Aorta (tissue), 5 donors: ENCODE results near the gene RNF138. TPM values are rescaled to one million over a fixed set of nuclear protein-coding genes. Genes with fewer than 3 reads are reported as not detected.
"Not testable (repeated sequence)": the region's sequence is repeated elsewhere in the genome, so short reads cannot be mapped to it uniquely, and the experiment has no call there.

Experiments
- ATAC-seq: fragments of 200-7000 bp; cut with Tn5 transposase; one replicate; pipeline ENCODE4 v1.9.1; 2022; ENCODE audit warnings: moderate library complexity; ENCODE audit not compliant: low FRiP score
- DNase-seq, 2 donors: peaks; one replicate each; pipeline ENCODE4 v3.0.0-alpha.2; 2020
- H3K27ac ChIP-seq, 2 donors: one replicate each; pipeline ENCODE4 v1.5.1; 2013; ENCODE audit warnings: low read length in 2 of 2, mild to moderate bottlenecking in 2 of 2, moderate library complexity in 2 of 2, control low read depth in 1 of 2, inconsistent platforms in 1 of 2, low read depth in 1 of 2
- H3K27me3 ChIP-seq, 2 donors: one replicate each; pipeline ENCODE4 v1.6.1; 2013; ENCODE audit warnings: control low read depth in 1 of 2, low read length in 1 of 2, mild to moderate bottlenecking in 1 of 2, moderate library complexity in 1 of 2; ENCODE audit not compliant: insufficient read depth in 2 of 2, control insufficient read depth in 1 of 2
- H3K36me3 ChIP-seq, 2 donors: one replicate each; pipeline ENCODE4 v1.6.1; 2013; ENCODE audit warnings: control low read depth in 1 of 2, low read length in 1 of 2, mild to moderate bottlenecking in 1 of 2; ENCODE audit not compliant: insufficient read depth in 2 of 2, control insufficient read depth in 1 of 2
- H3K4me1 ChIP-seq, 2 donors: one replicate each; pipeline ENCODE4 v1.6.1; 2013; ENCODE audit warnings: low read length in 2 of 2, control low read depth in 1 of 2, mild to moderate bottlenecking in 1 of 2, moderate library complexity in 1 of 2; ENCODE audit not compliant: insufficient read depth in 2 of 2, control insufficient read depth in 1 of 2
- H3K4me3 ChIP-seq, 2 donors: one replicate each; pipeline ENCODE4 v1.5.1; 2013; ENCODE audit warnings: low read length in 2 of 2, control low read depth in 1 of 2, mild to moderate bottlenecking in 1 of 2
- H3K9me3 ChIP-seq: one replicate; pipeline ENCODE4 v1.6.1; 2013; ENCODE audit warnings: mild to moderate bottlenecking, low read length; ENCODE audit not compliant: control insufficient read depth
- WGBS, 2 donors: extraction: QIAGEN DNeasy Blood & Tissue Kit; methylation state at CpG; one replicate each; pipeline ENCODE4 v1.1.7; 2013; 5-methylcytosine and 5-hydroxymethylcytosine counted together
- intact Hi-C, 2 donors: fragments of 100-400 bp; cut with DNase I; formaldehyde crosslinking; loops; one replicate each; pipeline versions ENCODE4 v1.14.2 to v1.15.0; 2022
- polyA plus RNA-seq, 2 donors: library from polyadenylated mRNA; stranded (reverse); fragments of 200-250 nt; gene quantifications; one replicate each; pipeline ENCODE4 v1.2.3, GENCODE V29; 2013
- total RNA-seq, 2 donors: library from RNA; stranded (reverse); fragmentation: NEBNext Ultra II Directional; extraction: Animal tissue kit (Norgen Biotek cat#: 25700); gene quantifications; one replicate each; pipeline ENCODE4 v1.2.1, GENCODE V29; 2021
- donor health status: healthy with polysubstance abuse.
- donor health status: Bipolar disorder and iron deficiency.
- donor health status: DM: no; HTN: no; CAD: no.
- donor health status: DM: no; HTN: no; CAD: no.
- donor health status: DM: yes; HTN: yes; CAD: no.

Gene RNF138
- total and polyA plus RNA-seq, 4 donors, result 7.8 to 22.4 (median 18.0) TPM

GRCh38 chr18:32174719-32175118 is 83.0 kb downstream of the RNF138 start:
- no peak for DNase-seq
- ATAC-seq, result peak; percentile 33
- no peaks in the 10 kb centered on the region for H3K36me3 ChIP-seq
- WGBS, 2 donors, result 88 to 89% methylated on average over 7 of the region's 7 CpGs
- no peak overlapping the region for H3K27ac ChIP-seq
- no peaks in the 10 kb centered on the region for H3K27me3 ChIP-seq
- intact Hi-C loops, result no loop called here
- H3K4me1 ChIP-seq, result no peaks in the 10 kb centered on the region
- H3K4me3 ChIP-seq, result no peak overlapping the region
- no peaks in the 10 kb centered on the region for H3K9me3 ChIP-seq

GRCh38 chr18:32175265-32175664 is 83.6 kb downstream of the RNF138 start:
- no peak for DNase-seq
- ATAC-seq, result no peak
- no peaks in the 10 kb centered on the region for H3K9me3 ChIP-seq
- no peaks in the 10 kb centered on the region for H3K36me3 ChIP-seq
- H3K27me3 ChIP-seq, result no peaks in the 10 kb centered on the region
- H3K4me3 ChIP-seq, result no peak overlapping the region
- H3K4me1 ChIP-seq, result no peaks in the 10 kb centered on the region
- WGBS, 2 donors, result 92 to 93% methylated on average over 1 of the region's 1 CpG
- no peak overlapping the region for H3K27ac ChIP-seq
- intact Hi-C loops, result no loop called here

- DNase-seq, H3K4me1 ChIP-seq, H3K27me3 ChIP-seq, H3K36me3 ChIP-seq, H3K27ac ChIP-seq, ATAC-seq, H3K4me3 ChIP-seq, intact Hi-C loops, H3K9me3 ChIP-seq: not testable (repeated sequence)
- 91 to 92% methylated on average over 1 of the region's 1 CpG for WGBS, 2 donors
Measured at GRCh38 chr18:32176745-32177144, 85.1 kb downstream of the RNF138 start.

- Histone ChIP-seq H3K27me3 (no peaks in the 10 kb centered on the region), H3K9me3 (no peaks in the 10 kb centered on the region), H3K4me1 (no peaks in the 10 kb centered on the region), H3K4me3 (no peak overlapping the region), H3K36me3 (no peaks in the 10 kb centered on the region), H3K27ac (no peak overlapping the region)
- intact Hi-C loops, result no loop called here
- 72 to 80% methylated on average over 3 of the region's 3 CpGs for WGBS, 2 donors
- ATAC-seq, result no peak
- DNase-seq, result no peak
Measured at GRCh38 chr18:32177530-32177929, 85.9 kb downstream of the RNF138 start.

Other genes with a start within 250 kb of the RNF138 start
- gene TRAPPC8, start 148.7 kb upstream of the RNF138 start, total RNA-seq, result 10 to 100 TPM; 36.3 to 47.1 TPM
- gene TRAPPC8, start 148.7 kb upstream of the RNF138 start, polyA plus RNA-seq, result 10 to 100 TPM; 16.8 to 22.2 TPM
- gene RNF125, start 73.0 kb upstream of the RNF138 start, total RNA-seq, result 1 to 10 TPM; 4.0 to 6.7 TPM
- gene RNF125, start 73.0 kb upstream of the RNF138 start, polyA plus RNA-seq, result 1 to 10 TPM in 1 of 2 donors, under 1 TPM in 1; 0.05 to 3.3 TPM
- gene MEP1B, start 98.2 kb downstream of the RNF138 start, total RNA-seq, result not detected
- gene MEP1B, start 98.2 kb downstream of the RNF138 start, polyA plus RNA-seq, result 1 to 10 TPM in 1 of 2 donors, not detected in 1; 6.0 TPM